ENCODE measurements around the gene GRB10.

The GRB10 gene

GRCh38 chr7:50704844-50705243 is 77.9 kb downstream of the GRB10 start:
- TF ChIP-seq CTCF (conservative IDR thresholded peaks at IDR 0.05; ENCODE audit: low read depth, low read length): no peak
- Histone ChIP-seq H3K4me3 (IDR thresholded peaks at IDR 0.05; ENCODE audit: insufficient read depth, low read depth, low read length) (no peak overlapping the region), H3K4me2 (no peak overlapping the region), H3K4me1 (ENCODE audit: low read depth, poor library complexity, severe bottlenecking) (no peaks in the 10 kb centered on the region), H3K79me2 (ENCODE audit: insufficient read depth, low read depth) (no peaks in the 10 kb centered on the region), H2AFZ (ENCODE audit: low read depth) (no peak overlapping the region), H3K27ac (no peak overlapping the region), H3K27me3 (ENCODE audit: insufficient read depth, low read depth) (no peaks in the 10 kb centered on the region), H4K20me1 (ENCODE audit: insufficient read depth) (no peaks in the 10 kb centered on the region), H3K36me3 (ENCODE audit: insufficient read depth) (no peaks in the 10 kb centered on the region), H3K9ac (no peak overlapping the region)

GRCh38 chr7:50703654-50704053 is 79.0 kb downstream of the GRB10 start:
- Histone ChIP-seq H3K36me3 (ENCODE audit: insufficient read depth) (no peaks in the 10 kb centered on the region), H3K9ac (no peak overlapping the region), H3K4me2 (no peak overlapping the region), H2AFZ (ENCODE audit: low read depth) (no peak overlapping the region), H3K79me2 (ENCODE audit: insufficient read depth, low read depth) (no peaks in the 10 kb centered on the region), H3K4me1 (ENCODE audit: low read depth, poor library complexity, severe bottlenecking) (peaks cover 6% of the 10 kb centered on the region), H3K27ac (no peak overlapping the region), H3K4me3 (IDR thresholded peaks at IDR 0.05; ENCODE audit: insufficient read depth, low read depth, low read length) (no peak overlapping the region), H3K27me3 (ENCODE audit: insufficient read depth, low read depth) (no peaks in the 10 kb centered on the region), H4K20me1 (ENCODE audit: insufficient read depth) (no peaks in the 10 kb centered on the region)
- no peak for TF ChIP-seq CTCF (conservative IDR thresholded peaks at IDR 0.05; ENCODE audit: low read depth, low read length)

GRCh38 chr7:50699143-50699542 is 83.6 kb downstream of the GRB10 start:
- Histone ChIP-seq H3K4me2 (no peak overlapping the region), H3K36me3 (ENCODE audit: insufficient read depth) (no peaks in the 10 kb centered on the region), H3K4me3 (IDR thresholded peaks at IDR 0.05; ENCODE audit: insufficient read depth, low read depth, low read length) (no peak overlapping the region), H3K4me1 (ENCODE audit: low read depth, poor library complexity, severe bottlenecking) (peaks cover 6% of the 10 kb centered on the region), H3K79me2 (ENCODE audit: insufficient read depth, low read depth) (no peaks in the 10 kb centered on the region), H3K9ac (no peak overlapping the region), H2AFZ (ENCODE audit: low read depth) (no peak overlapping the region), H3K27ac (no peak overlapping the region), H4K20me1 (ENCODE audit: insufficient read depth) (no peaks in the 10 kb centered on the region), H3K27me3 (ENCODE audit: insufficient read depth, low read depth) (no peaks in the 10 kb centered on the region)
- TF ChIP-seq CTCF (conservative IDR thresholded peaks at IDR 0.05; ENCODE audit: low read depth, low read length): no peak

- no peaks in the 10 kb centered on the region for H4K20me1 ChIP-seq (ENCODE audit: insufficient read depth)
- H3K27me3 ChIP-seq (ENCODE audit: insufficient read depth, low read depth): no peaks in the 10 kb centered on the region
- peaks cover 6% of the 10 kb centered on the region for H3K4me1 ChIP-seq (ENCODE audit: low read depth, poor library complexity, severe bottlenecking)
- TF ChIP-seq CTCF (conservative IDR thresholded peaks at IDR 0.05; ENCODE audit: low read depth, low read length): no peak
- H3K4me3 ChIP-seq (IDR thresholded peaks at IDR 0.05; ENCODE audit: insufficient read depth, low read depth, low read length): no peak overlapping the region
- H3K4me2 ChIP-seq: no peak overlapping the region
- no peak overlapping the region for H3K27ac ChIP-seq
- H3K9ac ChIP-seq: no peak overlapping the region
- H3K36me3 ChIP-seq (ENCODE audit: insufficient read depth): no peaks in the 10 kb centered on the region
- H2AFZ ChIP-seq (ENCODE audit: low read depth): no peak overlapping the region
- H3K79me2 ChIP-seq (ENCODE audit: insufficient read depth, low read depth): no peaks in the 10 kb centered on the region
These were observed 84.9 kb downstream of the GRB10 start for GRCh38 chr7:50697748-50698147.
